Smooth muscle cell (in vitro differentiated cells): ENCODE results near the gene CCL18. TPM values are rescaled to one million over a fixed set of nuclear protein-coding genes. Genes with fewer than 3 reads are reported as not detected.

Source experiments
- DNase-seq: peaks from one replicate; lab custom pipeline; 2025; ENCODE audit not compliant: unreplicated experiment; lab: John Stamatoyannopoulos, UW
- H2AFZ ChIP-seq: fragments of 200-600 bp; sonication (generic); 2 replicates; pipeline ENCODE4 v1.6.0; 2016; ENCODE audit warnings: antibody characterized with exemption, low read depth, mild to moderate bottlenecking
- H3F3A ChIP-seq: fragments of 200-600 bp; sonication (generic); 2 replicates; pipeline ENCODE4 v1.6.0; 2017; ENCODE audit warnings: antibody characterized with exemption, low read depth
- H3K27ac ChIP-seq: fragments of 200-600 bp; sonication (generic); 2 replicates; pipeline ENCODE4 v1.5.1; 2016; ENCODE audit warnings: low read depth, mild to moderate bottlenecking
- H3K27me3 ChIP-seq: fragments of 200-600 bp; sonication (generic); 2 replicates; pipeline ENCODE4 v1.6.1; 2016; ENCODE audit warnings: low read depth, mild to moderate bottlenecking
- H3K36me3 ChIP-seq: fragments of 200-600 bp; sonication (generic); 2 replicates; pipeline ENCODE4 v1.5.1; 2016; ENCODE audit warnings: low read depth
- H3K4me1 ChIP-seq: fragments of 200-600 bp; sonication (generic); 2 replicates; pipeline ENCODE4 v1.5.1; 2016; ENCODE audit warnings: low read depth
- H3K4me2 ChIP-seq: fragments of 200-600 bp; sonication (generic); 2 replicates; pipeline ENCODE4 v1.6.0; 2016; ENCODE audit warnings: mild to moderate bottlenecking
- H3K4me3 ChIP-seq: fragments of 200-600 bp; sonication (generic); 2 replicates; pipeline ENCODE4 v1.5.1; 2016; ENCODE audit warnings: mild to moderate bottlenecking
- H3K79me2 ChIP-seq: fragments of 200-600 bp; sonication (generic); 2 replicates; pipeline ENCODE4 v1.6.0; 2016; ENCODE audit warnings: low read depth, mild to moderate bottlenecking
- H3K9ac ChIP-seq: fragments of 200-600 bp; sonication (generic); 2 replicates; pipeline ENCODE4 v1.6.0; 2016; ENCODE audit warnings: low read depth
- H3K9me3 ChIP-seq: fragments of 200-600 bp; sonication (generic); replicated peaks from 2 replicates; pipeline ENCODE4 v1.5.1; 2016; ENCODE audit warnings: low read depth
- H4K20me1 ChIP-seq: fragments of 200-600 bp; sonication (generic); 2 replicates; pipeline ENCODE4 v1.6.0; 2016; ENCODE audit warnings: low read depth
- CTCF ChIP-seq: fragments of 200-600 bp; sonication (generic); IDR thresholded peaks from 2 replicates; pipeline ENCODE4 v1.5.1; 2017; ENCODE audit warnings: borderline replicate concordance, mild to moderate bottlenecking, antibody characterized with exemption; ENCODE audit not compliant: insufficient read depth, poor library complexity, severe bottlenecking
- WGBS: methylation state at CpG from one replicate; pipeline ENCODE4 v1.1.7; 2016; ENCODE audit warnings: low lambda C conversion rate; 5-methylcytosine and 5-hydroxymethylcytosine counted together
- polyA plus RNA-seq: library from polyadenylated mRNA; unstranded; fragments of >200 nt; fragmentation: Nextera tagmentation; extraction: Ambion mirVana; gene quantifications from 2 replicates; pipeline ENCODE4 v1.2.1, GENCODE V29; 2016
- total RNA-seq: library from RNA; depleted of rRNA; stranded (reverse); fragments of >200 nt; gene quantifications from 2 replicates; pipeline ENCODE4 v1.2.3, GENCODE V29; 2014

The CCL18 gene
- total and polyA plus RNA-seq, 2 experiments from 2014 or later, result not detected

GRCh38 chr17:36017799-36018198 lies 46.3 kb upstream of the CCL18 start, which contains the start of gene CCL23:
TSS of gene CCL23 (minus strand) at chr17:36017972. CDS start at chr17:36017897, 75 bp downstream.
- Histone ChIP-seq H3K79me2 (no peaks in the 10 kb centered on the region), H3K36me3 (no peaks in the 10 kb centered on the region), H3K27me3 (peaks cover 22% of the 10 kb centered on the region), H3K27ac (no peak within 1 kb of the TSS), H3K9me3 (no peaks in the 10 kb centered on the region), H3K4me3 (no peak within 1 kb of the TSS), H3K4me1 (no peaks in the 10 kb centered on the region), H3F3A (no peaks in the 10 kb centered on the region), H4K20me1 (no peaks in the 10 kb centered on the region), H3K9ac (no peak within 1 kb of the TSS), H2AFZ (no peak within 1 kb of the TSS), H3K4me2 (no peak within 1 kb of the TSS)
- DNase-seq, result no peak
- 70% methylated on average over 6 of the region's 6 CpGs for whole genome bisulfite sequencing
- no peak for TF ChIP-seq CTCF

GRCh38 chr17:36019423-36019822 lies 44.6 kb upstream of the CCL18 start:
- peaks cover 22% of the 10 kb centered on the region for H3K27me3 ChIP-seq
- H3K79me2 ChIP-seq, result no peaks in the 10 kb centered on the region
- H3K4me1 ChIP-seq, result no peaks in the 10 kb centered on the region
- H3K4me3 ChIP-seq, result no peak overlapping the region
- H3F3A ChIP-seq, result no peaks in the 10 kb centered on the region
- H4K20me1 ChIP-seq, result no peaks in the 10 kb centered on the region
- H3K36me3 ChIP-seq, result no peaks in the 10 kb centered on the region
- TF ChIP-seq CTCF, result no peak
- H2AFZ ChIP-seq, result no peak overlapping the region
- WGBS, result 86% methylated on average over 2 of the region's 2 CpGs
- DNase-seq, result no peak
- H3K9ac ChIP-seq, result no peak overlapping the region
- no peak overlapping the region for H3K27ac ChIP-seq
- H3K4me2 ChIP-seq, result no peak overlapping the region
- no peaks in the 10 kb centered on the region for H3K9me3 ChIP-seq

GRCh38 chr17:36024106-36024869 lies 39.8 kb upstream of the CCL18 start:
- H3K79me2 ChIP-seq, result no peaks in the 10 kb centered on the region
- H3K27me3 ChIP-seq, result peaks cover 16% of the 10 kb centered on the region
- H4K20me1 ChIP-seq, result no peaks in the 10 kb centered on the region
- no peak overlapping the region for H3K4me3 ChIP-seq
- H3K9me3 ChIP-seq, result no peaks in the 10 kb centered on the region
- H3K27ac ChIP-seq, result no peak overlapping the region
- 88% methylated on average over 6 of the region's 6 CpGs for WGBS
- no peak for TF ChIP-seq CTCF
- no peak overlapping the region for H3K4me2 ChIP-seq
- H3K4me1 ChIP-seq, result no peaks in the 10 kb centered on the region
- no peak overlapping the region for H3K9ac ChIP-seq
- no peak for DNase-seq
- H3F3A ChIP-seq, result no peaks in the 10 kb centered on the region
- H3K36me3 ChIP-seq, result no peaks in the 10 kb centered on the region
- no peak overlapping the region for H2AFZ ChIP-seq

- WGBS, result 43% methylated on average over 4 of the region's 4 CpGs
- H3K4me2 ChIP-seq, result no peak overlapping the region
- TF ChIP-seq CTCF, result no peak
These were observed 36.3 kb upstream of the CCL18 start for GRCh38 chr17:36027761-36028160.

More at GRCh38 chr17:36027761-36028160, 36.3 kb upstream of the CCL18 start:
- H3K4me3 ChIP-seq, result no peak overlapping the region
- DNase-seq, result no peak
- no peaks in the 10 kb centered on the region for H3K36me3 ChIP-seq
- no peak overlapping the region for H3K9ac ChIP-seq
- no peaks in the 10 kb centered on the region for H4K20me1 ChIP-seq
- no peaks in the 10 kb centered on the region for H3F3A ChIP-seq
- no peaks in the 10 kb centered on the region for H3K4me1 ChIP-seq
- no peaks in the 10 kb centered on the region for H3K27me3 ChIP-seq
- H3K79me2 ChIP-seq, result no peaks in the 10 kb centered on the region
- H2AFZ ChIP-seq, result no peak overlapping the region
- H3K9me3 ChIP-seq, result no peaks in the 10 kb centered on the region
- no peak overlapping the region for H3K27ac ChIP-seq
